Stimulated activated CD8-positive, alpha-beta memory T cell treated with anti-CD3 and anti-CD28 coated beads, Interleukin-15, amount 100 ng/mL, for 4 hours (primary cell): ENCODE results near the gene TUBB2A.
"Not testable (repeated sequence)": the region's sequence is repeated elsewhere in the genome, so short reads cannot be mapped to it uniquely, and the experiment has no call there.

Source experiments
- DNase-seq, 2 donors: peaks; one replicate each; pipeline ENCODE4 v3.0.0-alpha.2; 2020; ENCODE audit warnings: low read depth in 2 of 2

Gene TUBB2A

GRCh38 chr6:3157131-3157933 is at the start of gene TUBB2A:
TSS of gene TUBB2A (minus strand) at chr6:3157544. CDS start at chr6:3157463, 81 bp downstream.
- peak; percentile 67 to 81 for DNase-seq

GRCh38 chr6:3206339-3207015 is 49.1 kb upstream of the TUBB2A start:
- DNase-seq, result no peak

- no peak for DNase-seq
These were observed 48.6 kb upstream of the TUBB2A start for GRCh38 chr6:3205913-3206312.

- no peak for DNase-seq
These were observed 47.6 kb upstream of the TUBB2A start for GRCh38 chr6:3204921-3205320.

- DNase-seq, result no peak
These were observed 45.8 kb upstream of the TUBB2A start for GRCh38 chr6:3202999-3203696.

- DNase-seq, result no peak
These were observed 44.0 kb upstream of the TUBB2A start for GRCh38 chr6:3201388-3201787.

GRCh38 chr6:3200682-3201081 is 43.3 kb upstream of the TUBB2A start:
- no peak for DNase-seq

GRCh38 chr6:3199382-3199781 is 42.0 kb upstream of the TUBB2A start:
- DNase-seq, result no peak

- not testable (repeated sequence) for DNase-seq
These were observed 40.4 kb upstream of the TUBB2A start for GRCh38 chr6:3197734-3198133.

GRCh38 chr6:3196770-3197169 is 39.4 kb upstream of the TUBB2A start:
- no peak for DNase-seq

GRCh38 chr6:3195695-3196497 is 38.6 kb upstream of the TUBB2A start:
- DNase-seq, result no peak

GRCh38 chr6:3195420-3195694 is 38.0 kb upstream of the TUBB2A start:
- DNase-seq, result no peak

- DNase-seq, result no peak
These were observed 37.4 kb upstream of the TUBB2A start for GRCh38 chr6:3194535-3195419.

GRCh38 chr6:3193102-3193849 is 35.9 kb upstream of the TUBB2A start:
- no peak for DNase-seq

- DNase-seq, result no peak
These were observed 33.4 kb upstream of the TUBB2A start for GRCh38 chr6:3190779-3191178.

GRCh38 chr6:3190056-3190455 is 32.7 kb upstream of the TUBB2A start:
- DNase-seq, result no peak

GRCh38 chr6:3189192-3189591 is 31.8 kb upstream of the TUBB2A start:
- not testable (repeated sequence) for DNase-seq

GRCh38 chr6:3188262-3188661 is 30.9 kb upstream of the TUBB2A start:
- no peak for DNase-seq

- DNase-seq, result no peak
These were observed 29.6 kb upstream of the TUBB2A start for GRCh38 chr6:3186974-3187382.

GRCh38 chr6:3183066-3183465 is 25.7 kb upstream of the TUBB2A start:
- no peak for DNase-seq
